DMS53 treated with DMSO at 0.1 percent for 48 hours (cell line): ENCODE measurements around the gene MAL.
A peak's percentile ranks its signal among the peaks of the same experiment; 100 is the strongest.

Experiments
- DNase-seq: peaks from one replicate; lab custom pipeline; 2025; ENCODE audit not compliant: unreplicated experiment; lab: John Stamatoyannopoulos, UW

The MAL gene

DNA sequence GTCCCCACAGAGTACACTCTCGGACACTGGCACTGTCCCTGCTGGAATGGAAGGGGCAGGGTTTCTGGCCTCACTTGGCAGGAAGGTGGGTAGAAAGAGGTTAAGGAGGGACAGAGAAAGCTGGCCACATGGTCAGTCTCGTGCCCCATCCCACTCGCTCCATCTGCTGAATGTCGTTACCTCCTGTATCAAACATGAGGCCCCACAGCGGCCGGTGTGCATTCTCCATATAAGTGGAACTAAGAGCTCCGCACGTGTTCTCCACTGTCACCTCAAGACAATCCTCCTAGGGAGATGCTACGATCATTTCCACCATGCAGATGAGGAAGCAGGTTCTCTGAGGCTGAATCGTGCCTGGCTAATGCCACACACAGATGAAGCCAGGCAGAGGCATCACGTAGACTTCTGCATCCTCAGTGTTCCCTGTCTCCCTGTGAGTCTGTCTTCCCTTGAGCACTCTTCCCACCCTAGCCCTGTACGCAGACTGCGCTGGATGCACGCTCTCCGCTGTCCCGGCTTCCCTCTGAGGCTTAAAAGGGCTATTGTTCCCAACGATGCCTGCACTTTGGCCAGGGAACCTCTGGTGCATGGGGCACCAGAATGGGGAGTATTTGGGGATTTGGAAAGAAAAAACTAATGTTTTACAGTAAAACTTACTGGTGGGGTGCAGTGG, 35.1 kb downstream of the MAL start:
- DNase-seq: no peak

DNA sequence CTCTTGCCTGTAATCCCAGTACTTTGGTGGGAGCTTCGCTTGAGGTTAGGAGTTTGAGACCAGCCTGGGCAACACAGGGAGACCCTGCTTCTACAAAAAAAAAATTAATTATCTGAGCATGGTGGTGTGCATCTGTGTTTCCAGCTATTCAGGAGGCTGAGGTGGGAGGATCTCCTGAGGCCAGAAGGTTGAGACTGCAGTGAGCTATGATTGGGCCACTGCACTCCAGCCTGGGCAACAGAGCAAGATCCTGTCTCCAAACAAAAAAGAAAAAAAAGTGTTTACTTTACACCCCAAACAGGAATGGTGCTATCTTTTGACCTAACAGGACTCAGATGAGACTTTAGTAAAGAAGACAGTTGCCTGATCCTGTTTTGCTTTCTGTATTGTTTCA, 35.6 kb downstream of the MAL start:
- no peak for DNase-seq

DNA sequence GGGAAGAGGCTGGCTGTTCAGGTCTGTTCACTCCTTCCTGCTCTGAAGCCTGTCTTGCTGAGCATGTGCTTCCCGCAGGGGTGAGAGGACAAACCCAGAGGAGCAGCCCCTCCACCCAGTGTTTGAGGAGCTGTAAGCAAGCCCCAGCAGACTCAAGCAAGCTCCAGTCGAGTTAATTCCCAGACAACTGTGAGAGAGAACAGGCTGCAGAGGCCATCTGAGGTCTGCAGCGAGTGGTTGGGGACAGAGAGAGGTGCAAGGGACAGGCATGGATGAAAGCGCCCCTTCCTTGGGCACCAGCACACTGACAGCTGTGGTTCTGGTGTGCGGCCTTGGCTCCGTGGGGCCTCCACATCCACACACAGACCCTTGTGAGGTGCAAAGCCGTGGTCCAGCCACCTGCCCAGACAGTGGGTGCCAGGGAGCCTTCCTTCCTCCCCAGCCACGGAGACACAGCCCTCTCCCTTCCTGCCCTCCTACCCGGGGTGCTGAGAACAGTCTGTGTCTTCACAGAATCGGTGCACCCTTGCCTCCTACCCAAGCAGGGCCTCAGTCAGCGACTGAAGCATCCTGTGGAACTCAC, 36.2 kb downstream of the MAL start:
- no peak for DNase-seq

DNA sequence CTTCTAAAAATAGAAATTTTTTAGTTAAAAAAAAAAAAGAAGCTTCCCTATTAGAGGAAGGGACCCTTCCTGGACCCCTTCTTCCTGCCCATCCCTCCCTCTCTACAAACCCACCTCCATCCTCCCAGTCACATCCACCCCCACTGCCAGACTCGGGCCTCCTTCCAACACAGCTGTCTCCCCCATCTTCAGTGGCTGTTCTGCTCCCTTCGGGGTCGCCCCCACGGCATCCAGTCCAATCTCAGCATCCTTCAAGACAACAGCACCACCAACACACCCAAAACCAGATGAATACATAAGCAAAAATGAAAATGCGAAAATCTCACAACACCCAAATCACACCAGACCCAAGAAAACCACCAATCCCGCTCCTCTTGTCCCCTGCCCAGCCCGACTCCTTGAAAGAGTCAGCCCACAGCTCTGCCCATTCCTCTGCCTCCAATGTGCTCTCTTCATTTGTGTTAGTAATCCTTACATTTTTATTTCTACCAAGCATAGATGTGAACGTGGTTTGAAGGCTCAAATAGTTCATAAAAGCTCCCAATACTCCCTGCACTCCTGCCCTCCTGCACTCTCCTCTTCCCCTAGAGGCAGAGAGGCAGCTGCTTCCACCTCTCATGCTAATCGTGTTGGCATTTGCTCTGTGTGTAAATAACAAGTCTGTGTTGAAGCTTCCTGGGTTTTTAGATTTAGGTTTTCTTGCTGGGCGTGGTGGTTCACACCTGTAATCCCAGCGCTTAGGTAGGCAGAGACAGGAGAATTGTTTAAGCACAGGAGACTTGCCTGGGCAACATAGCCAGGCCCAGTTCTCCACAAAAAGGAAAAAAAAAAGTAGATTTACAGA, 37.0 kb downstream of the MAL start:
- DNase-seq: peak; percentile 71

DNA sequence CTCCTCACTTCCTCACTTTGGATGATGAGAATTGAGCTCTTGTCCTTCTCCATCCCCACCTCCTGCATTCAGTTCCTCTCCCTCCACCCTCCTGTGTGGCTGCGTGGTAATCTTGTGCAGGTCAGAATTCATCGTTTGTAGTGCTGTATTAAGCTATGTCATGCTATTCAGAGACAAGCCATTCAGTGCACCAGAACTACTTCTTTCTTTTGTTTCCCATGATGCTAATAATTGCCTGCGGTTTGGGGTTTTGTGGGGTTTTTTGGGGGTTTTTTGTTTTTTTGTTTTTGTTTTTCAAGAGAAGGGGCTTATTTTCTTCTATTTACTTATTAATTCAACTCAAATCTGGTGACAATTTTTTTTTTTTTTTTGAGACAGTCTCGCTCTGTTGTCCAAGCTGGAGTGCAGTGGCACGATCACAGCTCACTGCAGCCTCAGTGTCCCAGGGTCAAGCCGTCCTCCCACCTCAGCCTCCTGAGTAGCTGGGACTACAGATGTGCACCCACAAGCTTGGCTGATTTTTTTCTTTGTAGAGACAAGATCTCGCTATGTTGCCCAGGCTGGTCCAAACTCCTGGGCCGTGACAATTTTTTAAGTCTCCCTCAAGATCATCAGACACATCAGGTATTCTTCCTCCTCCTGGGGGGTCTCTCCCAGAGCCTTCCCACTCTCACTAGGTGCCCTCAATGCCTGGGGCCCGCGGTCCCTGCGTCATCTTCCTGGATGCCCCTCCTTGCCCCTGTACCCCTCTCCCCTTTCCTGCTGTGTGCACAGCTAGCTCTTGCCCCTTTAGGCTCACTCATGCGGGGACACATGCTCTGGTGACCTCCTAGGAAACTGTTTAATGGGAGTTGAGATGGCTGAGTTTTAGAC, 37.8 kb downstream of the MAL start:
- DNase-seq: no peak

DNA sequence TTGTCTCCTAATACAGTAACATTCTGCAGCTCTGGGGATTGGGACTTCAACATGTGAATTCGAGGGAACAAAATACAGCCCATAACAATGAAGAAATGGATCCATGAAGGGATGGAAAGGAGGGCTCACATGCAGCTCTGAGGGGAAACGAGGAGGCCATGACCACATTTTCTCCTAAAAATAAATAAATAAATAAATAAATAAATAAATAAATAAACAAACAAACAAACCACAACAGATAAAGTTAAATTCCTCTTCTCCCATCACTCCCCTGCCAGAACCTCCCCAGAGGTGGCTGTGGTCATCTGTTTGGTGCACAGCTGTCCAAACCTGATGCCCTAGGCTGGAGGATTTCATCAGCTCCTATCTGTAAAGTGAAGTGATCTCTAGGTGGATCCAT, 42.7 kb downstream of the MAL start:
- DNase-seq: no peak

DNA sequence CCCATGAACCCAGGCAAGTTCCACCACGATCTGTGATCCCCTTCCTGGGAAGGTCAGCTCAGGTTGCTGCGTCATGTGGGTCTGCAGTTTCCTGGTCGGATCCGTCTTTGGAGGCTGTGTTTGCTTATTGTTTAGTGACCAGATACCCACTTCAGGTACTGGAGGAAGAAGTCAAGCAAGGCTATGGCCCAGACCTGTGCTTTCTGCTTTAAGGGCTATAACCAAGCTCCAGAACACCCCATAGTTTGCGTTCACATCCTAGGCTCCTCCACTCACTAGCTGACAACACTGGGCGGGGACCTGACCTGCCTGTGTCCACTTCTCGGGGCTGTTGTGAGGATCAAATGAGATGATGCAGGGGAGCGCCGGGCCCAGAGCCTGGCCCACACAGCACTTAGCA, 44.0 kb downstream of the MAL start:
- no peak for DNase-seq

DNA sequence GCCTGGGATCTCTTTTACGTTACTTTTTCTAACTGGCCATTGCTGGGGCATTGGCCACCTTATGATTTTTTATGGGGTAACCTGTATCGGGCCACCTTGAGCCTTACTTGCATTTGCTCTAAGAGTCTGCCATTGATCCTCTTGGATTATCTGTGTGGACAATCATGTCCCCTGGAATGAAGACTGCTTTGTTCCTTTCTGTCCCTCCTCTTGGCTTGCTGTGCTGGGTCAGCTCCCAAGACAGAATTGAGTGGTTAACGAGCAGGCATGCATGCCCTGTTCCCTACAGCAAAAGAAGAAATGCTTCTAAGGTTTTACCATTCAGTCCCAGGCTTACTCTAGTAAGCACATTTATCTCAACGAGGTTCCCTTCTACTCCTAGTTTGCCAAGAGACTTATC, 46.3 kb downstream of the MAL start:
- DNase-seq: no peak

DNA sequence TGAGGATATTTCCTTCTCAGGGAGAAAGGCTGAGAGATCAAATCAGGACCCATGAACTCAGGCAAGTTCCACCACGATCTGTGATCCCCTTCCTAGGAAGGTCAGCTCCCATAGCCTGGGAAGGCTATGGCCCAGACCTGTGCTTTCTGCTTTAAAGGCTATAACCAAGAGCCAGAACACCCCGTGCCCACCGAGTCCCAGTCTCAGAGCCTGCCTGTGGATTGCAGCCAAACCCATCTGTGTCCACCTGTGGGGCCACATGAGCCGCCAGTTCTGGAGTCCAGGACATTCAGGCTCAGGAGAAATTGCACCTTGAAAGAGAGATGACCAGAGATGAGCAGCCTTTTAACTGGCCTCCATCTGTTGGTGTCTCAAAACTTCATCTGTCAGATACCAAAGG, 46.9 kb downstream of the MAL start:
- DNase-seq: no peak

DNA sequence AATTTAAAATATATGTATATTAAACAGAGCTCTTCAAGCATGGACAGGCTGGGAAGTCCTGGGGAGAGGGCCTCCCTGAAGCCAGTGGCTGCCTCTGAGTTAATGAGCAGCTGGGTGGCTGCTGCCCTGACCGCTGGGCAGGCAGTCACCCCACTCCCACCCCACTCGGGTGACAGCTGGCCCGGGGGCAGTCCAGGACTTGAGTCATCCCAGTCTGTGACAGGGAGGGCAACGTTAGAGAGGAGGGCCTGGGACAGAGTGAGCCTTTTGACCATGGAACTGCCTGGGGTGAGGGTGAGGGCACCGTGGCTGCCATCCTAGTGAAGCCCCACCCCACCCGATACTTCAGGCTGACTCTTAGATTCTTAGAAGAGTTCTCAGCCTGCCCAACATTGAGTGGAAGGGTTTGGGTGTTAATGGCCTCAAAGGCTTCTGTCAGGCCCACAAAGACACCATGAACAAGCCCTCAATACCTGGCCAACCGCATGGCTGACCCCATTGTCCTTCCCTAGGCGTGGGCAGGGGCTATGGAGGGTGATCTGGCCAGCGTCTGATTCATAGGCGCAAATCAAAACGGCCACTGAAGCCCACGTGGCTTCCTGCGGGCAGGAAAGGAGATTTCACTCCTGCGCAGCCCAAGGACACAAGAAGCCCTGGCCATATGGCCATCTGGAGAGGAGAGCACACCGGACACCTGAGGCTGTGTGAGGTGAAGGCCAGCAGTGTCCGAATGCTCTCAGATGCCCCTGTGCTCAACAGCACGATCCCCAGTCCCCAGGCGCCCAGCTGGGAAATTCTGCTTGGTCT, 48.6 kb downstream of the MAL start:
- no peak for DNase-seq

DNA sequence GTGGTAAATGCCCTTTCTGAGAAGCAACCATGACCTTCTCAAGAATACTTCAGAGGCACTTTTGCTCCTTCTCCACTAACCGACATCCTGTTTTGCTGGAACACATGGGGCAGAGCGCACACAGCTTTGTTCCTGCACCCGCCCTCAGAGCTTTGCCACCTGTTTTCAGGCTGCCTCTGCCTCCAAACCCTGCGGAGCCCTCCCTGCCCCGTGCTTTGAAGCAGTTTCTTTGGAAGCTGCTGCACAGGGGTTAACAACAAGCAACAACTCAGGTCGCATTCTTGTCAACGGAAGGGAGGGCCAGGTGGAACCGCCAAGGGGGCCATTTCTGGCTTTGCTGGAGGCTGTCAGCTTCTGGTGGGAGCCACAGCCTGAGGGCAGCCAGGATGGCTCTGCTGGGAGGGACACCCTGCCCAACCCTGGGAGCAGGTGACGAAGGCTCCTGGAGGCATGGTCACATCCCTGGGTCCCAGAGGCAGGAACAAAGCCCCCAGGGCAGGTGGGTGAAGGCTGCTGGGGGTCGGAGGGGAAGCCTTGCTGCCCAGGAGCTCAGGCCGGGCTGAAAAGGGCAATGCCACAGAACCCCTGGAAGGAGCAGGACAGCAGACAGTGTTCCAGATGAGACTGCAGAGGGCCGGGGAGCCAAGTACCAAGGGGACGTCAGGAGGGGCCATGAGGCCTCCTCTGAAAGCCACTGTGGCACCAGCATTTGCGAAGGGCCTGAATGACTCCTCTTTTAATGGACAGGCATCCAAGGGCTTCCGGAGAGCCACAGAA, 49.3 kb downstream of the MAL start:
- DNase-seq: no peak

DNA sequence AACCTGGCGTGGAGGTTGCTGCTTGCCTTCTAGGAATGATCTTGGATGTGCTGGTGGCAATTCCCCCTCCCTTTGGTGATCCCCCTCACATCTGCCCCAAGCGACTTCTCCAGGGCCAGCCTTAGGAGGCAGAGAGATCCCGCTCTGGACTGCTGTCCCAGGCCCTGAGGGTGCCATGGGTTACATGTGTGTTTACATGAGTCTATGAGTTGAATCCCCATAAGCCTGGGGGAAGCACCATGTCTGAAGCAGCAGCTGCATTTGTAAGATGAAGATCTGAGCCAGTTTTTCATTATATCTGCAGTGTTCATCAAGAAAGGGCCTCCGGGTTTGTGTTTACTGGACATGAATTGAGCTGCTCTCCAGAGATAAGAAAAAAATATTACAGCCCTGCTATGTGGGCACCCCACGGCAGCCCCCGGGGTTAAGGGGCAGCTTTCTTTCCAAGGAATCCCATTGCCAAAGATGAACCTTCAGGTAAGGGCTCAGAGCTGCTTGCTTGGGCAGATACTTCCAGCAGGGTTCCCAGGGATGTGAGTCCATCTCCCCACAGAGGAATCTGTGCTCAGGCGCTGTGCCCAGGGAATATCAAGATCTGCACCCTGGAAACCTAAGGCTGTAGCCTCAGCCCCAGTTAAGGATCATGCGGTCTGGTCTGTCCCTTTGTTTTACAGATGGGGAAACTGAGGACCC, 50.1 kb downstream of the MAL start:
- no peak for DNase-seq

DNA sequence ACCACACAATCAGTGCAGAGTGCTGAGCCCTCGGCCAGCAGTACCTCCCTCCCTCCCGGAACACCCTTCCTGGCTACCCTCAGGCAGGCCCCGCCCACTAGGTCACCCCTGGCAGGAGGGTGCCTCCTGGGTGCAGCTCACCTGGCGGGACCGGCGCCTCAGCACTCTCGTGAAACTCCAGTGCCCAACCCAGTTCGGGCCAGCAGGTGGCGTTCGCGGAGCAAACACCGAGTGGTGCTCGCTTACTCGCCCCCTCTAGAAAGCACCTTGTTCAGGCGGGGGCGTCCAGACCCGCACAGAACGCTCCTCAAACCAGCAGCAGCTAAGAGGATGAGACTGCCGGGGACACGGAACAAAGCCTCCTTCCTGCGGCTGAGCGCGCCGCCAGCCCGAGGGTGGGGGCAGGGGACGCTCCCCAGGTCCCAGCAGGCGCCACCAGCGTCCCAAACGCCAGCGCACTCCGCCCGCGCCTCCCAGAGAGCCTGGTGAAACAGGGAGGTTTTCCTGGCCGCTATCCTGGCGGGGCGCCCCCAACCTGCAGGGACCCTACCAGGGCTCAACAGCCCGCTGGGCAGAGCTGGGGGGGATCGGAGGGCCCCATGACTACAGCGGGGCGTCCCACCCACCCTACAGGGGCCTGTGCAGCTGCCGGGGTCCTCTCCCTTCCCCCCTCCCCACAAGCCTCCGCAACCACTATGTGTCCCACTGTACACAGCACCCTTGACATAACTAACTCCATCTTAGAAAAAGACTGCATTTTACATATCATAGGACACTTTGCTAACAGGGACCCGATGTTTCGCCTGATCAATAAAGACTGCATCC, 51.4 kb downstream of the MAL start:
- peak; percentile 95 for DNase-seq

DNA sequence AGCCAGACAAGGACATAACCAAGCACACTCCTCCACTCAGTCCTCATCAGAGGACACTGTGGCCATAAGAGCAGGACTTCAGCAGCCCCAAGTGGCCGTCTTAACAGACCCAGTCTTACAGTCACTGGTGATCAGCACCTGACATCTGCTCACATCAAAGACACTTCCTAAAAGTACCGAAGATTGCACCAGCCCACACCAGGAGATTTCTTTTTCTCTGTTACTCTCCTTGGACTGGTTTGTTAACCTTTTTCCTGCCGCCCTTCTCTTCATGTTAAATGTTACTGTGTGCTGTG, 52.0 kb downstream of the MAL start:
- DNase-seq: peak; percentile 35

DNA sequence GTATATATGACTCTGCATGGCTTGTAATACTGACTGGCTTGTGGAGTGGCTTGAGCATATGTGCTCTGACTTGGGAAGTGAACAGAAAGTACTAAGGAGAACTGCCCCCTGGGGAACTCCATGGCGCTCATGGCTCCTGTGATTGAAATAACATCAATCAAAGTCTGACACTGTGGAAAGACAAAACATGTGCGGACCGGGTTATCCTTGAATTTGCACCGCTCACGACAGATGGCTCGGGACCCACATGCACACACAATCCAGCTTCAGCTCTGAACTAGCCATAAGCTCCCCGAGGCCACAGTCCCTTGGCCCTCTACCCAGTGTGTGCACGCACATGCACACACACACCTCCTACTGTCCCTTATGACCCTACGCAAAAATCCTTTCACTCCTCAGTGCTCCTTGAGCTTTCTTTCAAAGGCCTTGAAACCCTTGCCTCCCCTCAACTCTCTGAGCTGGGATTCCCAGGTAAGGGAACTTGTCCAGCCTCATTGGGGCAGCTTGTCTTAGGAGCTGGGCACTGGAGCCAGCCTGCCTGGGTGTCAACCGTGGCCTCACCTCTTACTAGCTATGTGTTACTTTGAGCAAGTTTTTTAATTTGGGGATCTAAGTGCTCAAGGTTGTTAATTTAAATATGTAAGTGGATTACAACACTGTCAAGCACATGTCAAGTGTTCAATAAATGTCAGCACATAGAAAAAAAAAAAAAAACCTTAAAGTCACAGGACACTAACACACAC, 52.5 kb downstream of the MAL start:
- DNase-seq: no peak

DNA sequence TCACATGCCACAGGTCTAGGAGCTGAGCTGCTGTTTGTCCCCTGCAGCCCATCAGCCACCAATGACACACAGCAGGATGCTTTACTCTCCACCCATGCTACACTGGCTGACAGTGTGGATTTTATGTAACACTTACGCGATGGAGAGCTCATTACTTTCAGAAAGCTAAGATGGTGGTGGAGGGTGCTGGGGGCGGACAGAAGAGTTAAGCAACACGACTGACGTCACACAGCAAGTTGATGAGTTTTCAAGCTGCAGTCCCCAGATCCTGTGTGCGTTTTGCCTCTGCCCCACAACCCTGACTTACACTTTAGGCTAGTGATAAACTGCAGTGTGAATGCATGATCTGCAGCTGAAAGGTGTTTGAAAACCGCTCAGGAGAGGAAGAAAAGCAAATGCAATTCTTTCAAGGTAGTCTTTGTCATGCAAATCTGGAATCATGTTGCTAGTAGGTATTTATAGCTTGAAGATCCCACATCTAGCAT, 53.7 kb downstream of the MAL start:
- DNase-seq: no peak

DNA sequence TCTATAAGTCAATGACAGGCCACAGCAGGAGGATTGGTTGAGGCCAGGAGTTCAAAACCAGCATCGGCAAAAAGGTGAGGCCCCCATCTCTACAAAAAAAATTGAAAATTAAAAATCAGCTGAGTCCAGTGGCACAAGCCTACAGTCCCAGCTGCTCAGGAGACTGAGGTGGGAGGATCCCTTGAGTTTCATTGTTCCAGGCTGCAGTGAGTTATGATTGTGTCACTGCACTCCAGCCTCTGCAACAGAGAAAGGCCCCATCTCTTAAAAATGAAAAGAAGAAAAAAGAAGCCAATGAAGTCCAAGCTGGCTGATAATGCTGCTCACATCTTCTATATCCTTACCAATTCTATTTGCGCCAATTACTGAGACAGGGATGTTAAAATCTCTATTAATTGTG, 57.0 kb downstream of the MAL start:
- no peak for DNase-seq

DNA sequence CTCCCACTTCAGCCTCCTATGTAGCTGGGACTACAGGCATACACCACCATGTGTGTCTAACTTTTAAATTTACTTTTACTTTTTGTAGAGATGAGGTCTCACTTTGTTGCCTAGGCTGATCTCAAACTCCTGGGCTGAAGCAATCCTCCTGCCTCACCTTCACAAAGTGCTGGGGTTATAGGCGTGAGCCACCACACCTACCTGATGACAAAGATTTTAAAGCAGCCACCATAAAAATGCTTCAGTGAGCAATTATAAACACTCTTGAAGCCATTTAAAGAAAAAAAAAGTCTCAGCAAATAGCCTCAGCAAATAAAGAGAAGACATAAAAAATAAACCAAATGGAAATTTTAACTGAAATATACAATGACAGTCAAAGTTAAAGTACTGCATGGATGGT, 60.5 kb downstream of the MAL start:
- DNase-seq: no peak
